ENCODE measurements around the gene DENND1A.

GRCh38 chr9:123390337-123391135 is 539.4 kb downstream of the DENND1A start:
- TF ChIP-seq CTCF (IDR thresholded peaks at IDR 0.05; ENCODE audit: low read depth, low read length, missing input control) (no peak), REST (IDR thresholded peaks at IDR 0.05) (no peak), TAF1 (conservative IDR thresholded peaks at IDR 0.05) (no peak)
